GM06990 (cell line): ENCODE data around the gene FASTK.

Experiments
- DNase-seq: peaks from one replicate; pipeline ENCODE4 v3.0.0-alpha.2; 2011; ENCODE audit not compliant: insufficient read length; ENCODE audit errors: extremely low read depth
- H3K27me3 ChIP-seq: replicated peaks from 2 replicates; pipeline ENCODE4 v1.6.0; 2011; ENCODE audit warnings: low read length; ENCODE audit not compliant: control insufficient read depth, insufficient read depth
- H3K36me3 ChIP-seq: 2 replicates; pipeline ENCODE4 v1.5.1; 2011; ENCODE audit warnings: low read length; ENCODE audit not compliant: control insufficient read depth, insufficient read depth
- H3K4me3 ChIP-seq: replicated peaks from 2 replicates; pipeline ENCODE4 v1.5.1; 2011; ENCODE audit warnings: low read depth, mild to moderate bottlenecking, control low read depth, low read length
- TF ChIP-seq, protein P1 (sequence below): IDR thresholded peaks from 2 replicates; pipeline ENCODE4 v1.5.1; 2011; ENCODE audit warnings: low read length, control low read depth, mild to moderate bottlenecking, inconsistent platforms; ENCODE audit not compliant: insufficient read depth, poor library complexity, severe bottlenecking

Gene FASTK

DNA sequence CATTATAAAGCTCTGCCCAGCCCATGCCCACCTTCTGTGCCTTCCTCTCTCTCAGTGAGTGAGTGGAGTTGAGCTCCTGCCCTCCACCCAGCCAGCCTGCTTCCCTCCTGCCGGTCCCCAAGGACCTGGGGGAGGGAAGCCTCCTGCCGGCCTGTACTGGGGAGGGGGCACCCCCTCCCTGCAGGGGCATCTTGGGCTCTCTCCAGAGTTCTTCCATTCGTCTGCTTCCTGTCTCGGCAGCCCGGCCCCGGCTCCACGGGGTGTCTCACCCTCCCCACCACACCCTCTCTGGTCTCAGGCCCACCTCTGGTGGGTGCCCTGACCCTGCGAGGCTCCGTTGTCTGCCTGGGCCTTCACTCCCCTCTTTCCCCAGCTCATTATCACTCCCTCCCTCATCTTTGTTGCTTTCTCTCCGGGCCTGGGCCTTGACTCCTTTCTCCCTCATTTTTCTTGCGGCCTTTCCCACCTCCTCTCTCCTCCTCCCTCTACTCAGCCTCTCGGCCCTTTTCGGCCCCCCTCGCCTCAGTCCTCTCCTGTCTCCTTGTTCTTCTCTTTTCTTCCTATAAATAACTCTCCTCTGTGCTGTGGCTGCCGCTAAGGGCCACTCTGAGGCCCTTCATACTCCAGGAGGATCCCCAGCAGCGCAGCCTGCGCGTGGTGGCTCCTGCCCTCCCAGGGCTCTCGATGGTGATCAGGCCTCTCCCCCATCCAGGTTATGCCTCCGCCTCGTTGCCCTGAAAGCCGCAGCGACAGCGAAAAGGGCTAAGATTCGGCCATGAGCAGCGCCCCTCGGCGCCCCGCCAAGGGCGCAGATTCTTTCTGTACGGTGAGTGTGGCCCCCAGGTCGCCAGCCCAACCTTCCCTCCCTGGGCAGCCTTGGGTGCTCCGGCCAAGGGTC is 19.1 kb downstream of the FASTK start:
- TF ChIP-seq, protein P1, sequence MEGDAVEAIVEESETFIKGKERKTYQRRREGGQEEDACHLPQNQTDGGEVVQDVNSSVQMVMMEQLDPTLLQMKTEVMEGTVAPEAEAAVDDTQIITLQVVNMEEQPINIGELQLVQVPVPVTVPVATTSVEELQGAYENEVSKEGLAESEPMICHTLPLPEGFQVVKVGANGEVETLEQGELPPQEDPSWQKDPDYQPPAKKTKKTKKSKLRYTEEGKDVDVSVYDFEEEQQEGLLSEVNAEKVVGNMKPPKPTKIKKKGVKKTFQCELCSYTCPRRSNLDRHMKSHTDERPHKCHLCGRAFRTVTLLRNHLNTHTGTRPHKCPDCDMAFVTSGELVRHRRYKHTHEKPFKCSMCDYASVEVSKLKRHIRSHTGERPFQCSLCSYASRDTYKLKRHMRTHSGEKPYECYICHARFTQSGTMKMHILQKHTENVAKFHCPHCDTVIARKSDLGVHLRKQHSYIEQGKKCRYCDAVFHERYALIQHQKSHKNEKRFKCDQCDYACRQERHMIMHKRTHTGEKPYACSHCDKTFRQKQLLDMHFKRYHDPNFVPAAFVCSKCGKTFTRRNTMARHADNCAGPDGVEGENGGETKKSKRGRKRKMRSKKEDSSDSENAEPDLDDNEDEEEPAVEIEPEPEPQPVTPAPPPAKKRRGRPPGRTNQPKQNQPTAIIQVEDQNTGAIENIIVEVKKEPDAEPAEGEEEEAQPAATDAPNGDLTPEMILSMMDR = no peak
- Histone ChIP-seq H3K36me3 (peaks cover 8% of the 10 kb centered on the region), H3K27me3 (no peaks in the 10 kb centered on the region), H3K4me3 (peak overlapping the region; percentile 75)
- DNase-seq = no peak

DNA sequence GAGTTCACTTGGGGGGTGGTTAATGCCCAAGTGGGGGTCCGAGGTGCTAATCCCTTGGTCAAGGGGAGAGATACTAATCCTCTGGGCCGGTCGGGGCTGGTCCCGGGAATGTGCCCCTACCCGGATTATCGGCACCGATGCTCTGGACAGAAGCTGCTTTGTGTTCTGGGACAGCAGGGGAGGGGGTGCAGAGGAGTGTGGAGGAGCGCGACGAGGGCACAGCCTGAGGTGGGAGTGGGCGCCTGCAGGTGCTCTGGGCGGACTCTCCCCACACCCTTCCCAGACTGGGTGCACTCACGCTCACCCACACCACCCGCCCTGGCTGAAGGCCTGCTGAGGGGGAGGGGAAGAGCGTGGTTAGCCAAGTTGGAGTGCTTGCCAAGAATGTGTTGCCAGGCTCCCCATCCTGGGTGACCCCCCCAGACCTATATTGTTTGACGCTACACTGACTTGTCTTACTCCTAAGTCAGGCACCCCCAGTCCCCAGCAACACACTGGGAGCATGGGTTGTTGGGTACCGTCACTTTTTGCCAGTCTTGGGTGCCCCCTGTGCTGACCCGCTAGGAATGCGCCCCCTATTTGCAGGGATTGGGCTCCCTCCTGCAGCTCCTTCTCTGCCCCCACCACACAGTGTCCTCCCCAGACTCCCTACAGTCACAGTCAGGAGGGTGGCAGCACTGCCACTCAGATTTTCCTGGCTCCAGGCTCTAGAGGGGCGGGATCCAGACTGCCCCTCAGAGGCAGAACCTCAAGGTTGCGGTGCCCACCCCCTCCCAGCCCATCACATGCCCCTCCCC is 20.0 kb downstream of the FASTK start:
- TF ChIP-seq, protein P1 = peak; percentile 8
- H3K27me3 ChIP-seq = no peaks in the 10 kb centered on the region
- H3K4me3 ChIP-seq = peak overlapping the region; percentile 75
- no peak for DNase-seq
- H3K36me3 ChIP-seq = peaks cover 6% of the 10 kb centered on the region

DNA sequence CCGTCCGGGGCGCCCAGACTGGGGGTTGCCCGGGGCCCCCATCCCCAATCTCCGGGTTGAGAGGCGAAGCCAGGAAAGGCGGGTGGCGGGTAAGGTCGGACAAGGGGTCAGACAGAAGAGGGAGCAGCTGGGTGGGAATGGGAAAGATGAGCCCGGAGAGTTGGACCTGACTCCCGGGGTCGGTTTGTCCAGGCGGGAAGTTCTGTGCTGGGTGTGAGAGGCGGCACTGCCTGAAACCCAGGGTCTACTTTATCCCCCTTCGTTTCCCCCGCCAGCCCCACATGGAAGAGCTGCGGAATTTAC is 20.5 kb downstream of the FASTK start:
- no peak for DNase-seq
- Histone ChIP-seq H3K4me3 (peak overlapping the region; percentile 75), H3K36me3 (peaks cover 3% of the 10 kb centered on the region), H3K27me3 (no peaks in the 10 kb centered on the region)
- TF ChIP-seq, protein P1 = no peak

DNA sequence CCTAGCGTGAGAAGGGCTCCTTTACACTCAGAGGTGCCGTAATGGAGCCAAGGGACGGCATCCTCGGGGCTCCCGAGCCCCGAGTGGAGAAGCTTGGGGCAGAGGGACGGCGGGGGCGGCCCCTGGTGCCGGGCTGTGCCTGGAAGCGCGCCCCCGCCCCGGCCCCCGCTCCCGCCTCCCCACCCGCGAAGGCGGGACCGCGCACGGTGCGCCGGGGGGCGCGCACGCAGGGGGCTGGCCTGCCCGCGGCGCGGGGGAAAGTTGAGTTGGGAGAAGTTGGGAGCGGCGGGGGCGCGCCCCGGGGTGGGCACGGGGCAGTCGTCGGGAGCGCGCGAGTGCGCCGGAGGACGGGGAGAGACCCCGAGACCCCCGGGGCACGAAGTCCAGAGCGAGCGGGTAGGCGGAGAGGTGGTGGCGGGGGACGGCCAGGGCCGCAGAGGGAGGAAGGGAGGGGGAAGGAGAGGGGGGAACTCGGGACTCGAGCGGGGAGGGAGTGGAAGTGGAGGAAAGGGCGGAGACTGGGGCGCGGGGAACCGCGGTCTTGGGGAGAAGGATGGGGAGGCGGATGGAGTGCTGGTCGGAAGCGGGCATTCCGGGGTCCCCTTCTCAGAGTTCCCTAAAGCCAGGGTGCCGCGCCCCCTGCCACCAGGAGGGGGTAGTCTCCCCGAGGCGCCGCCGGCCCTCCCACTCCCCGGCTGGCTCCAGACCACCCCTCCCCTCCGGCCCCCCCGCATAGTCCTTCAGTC is 21.1 kb downstream of the FASTK start, which contains the start of gene SLC4A2:
TSS of gene SLC4A2 (plus strand) at position 223 of the 746 bp plus-strand sequence. CDS start 2,399 bp downstream, outside the sequence.
- Histone ChIP-seq H3K27me3 (no peaks in the 10 kb centered on the region), H3K36me3 (peaks cover 3% of the 10 kb centered on the region), H3K4me3 (peak within 1 kb of the TSS; percentile 75)
- peak; percentile 86 for DNase-seq
- TF ChIP-seq, protein P1 = peak; percentile 70

DNA sequence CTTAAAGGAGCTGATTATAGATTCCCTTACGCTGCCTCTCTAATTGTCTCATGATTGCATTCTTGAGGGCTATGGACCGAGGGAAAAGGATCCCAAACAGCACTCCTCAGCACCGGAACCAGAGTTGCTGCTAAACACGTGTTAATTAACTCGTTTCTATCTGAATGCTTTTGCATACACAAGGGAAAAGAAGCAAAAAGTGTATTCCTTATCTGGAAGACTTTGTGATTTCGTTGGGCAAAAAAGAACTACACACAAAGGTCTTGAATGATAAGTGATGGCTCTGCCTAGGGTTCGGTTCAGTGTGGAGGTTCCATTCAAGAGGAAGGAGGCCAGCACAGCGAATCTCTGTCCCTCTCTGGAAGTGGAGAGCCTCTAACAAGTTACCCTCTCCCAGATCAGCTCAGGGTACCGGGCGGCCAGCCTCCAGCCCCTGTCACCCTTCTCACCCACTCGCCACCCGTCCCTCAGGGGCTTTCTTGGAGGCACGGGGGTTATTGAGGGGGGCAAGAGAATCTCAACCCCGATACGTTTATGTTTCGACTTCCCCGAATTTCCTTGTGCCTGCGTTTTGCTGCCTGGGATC is 21.7 kb downstream of the FASTK start:
- no peaks in the 10 kb centered on the region for H3K27me3 ChIP-seq
- DNase-seq = no peak
- TF ChIP-seq, protein P1 = no peak
- peaks cover 5% of the 10 kb centered on the region for H3K36me3 ChIP-seq
- peak overlapping the region; percentile 75 for H3K4me3 ChIP-seq
